HepG2 (cell line): ENCODE measurements around the gene ADGRF1.

Experiments used
- CEBPZ ChIP-seq: IDR thresholded peaks from 2 replicates; pipeline ENCODE4 v1.6.1; 2012; ENCODE audit warnings: low read length, improper control_type of control experiment
- CHD2 ChIP-seq: IDR thresholded peaks from 2 replicates; pipeline ENCODE4 v1.6.1; 2011; ENCODE audit warnings: low read depth, low read length, improper control_type of control experiment
- JUNB ChIP-seq: sonication (generic); formaldehyde crosslinking; IDR thresholded peaks from 2 replicates; pipeline ENCODE4 v1.8.0; 2022; ENCODE audit warnings: missing genetic modification reagents, mild to moderate bottlenecking, borderline replicate concordance
- MAFF ChIP-seq: IDR thresholded peaks from 2 replicates; pipeline ENCODE4 v1.6.1; 2011; ENCODE audit warnings: low read depth, low read length, improper control_type of control experiment
- MAX ChIP-seq: IDR thresholded peaks from 2 replicates; pipeline ENCODE4 v1.6.1; 2012; ENCODE audit warnings: inconsistent platforms
- NFYB ChIP-seq: sonication (generic); formaldehyde crosslinking; IDR thresholded peaks from 2 replicates; pipeline ENCODE4 v1.4.0; 2020; ENCODE audit warnings: missing genetic modification reagents
- POLR2AphosphoS2 ChIP-seq: IDR thresholded peaks from 2 replicates; pipeline ENCODE4 v1.6.1; 2011; ENCODE audit warnings: low read depth, low read length, improper control_type of control experiment
- RXRA ChIP-seq: sonication (generic); formaldehyde crosslinking; IDR thresholded peaks from 2 replicates; pipeline ENCODE4 v1.5.1; 2020; ENCODE audit warnings: missing genetic modification reagents
- ZBTB21 ChIP-seq: sonication (generic); formaldehyde crosslinking; IDR thresholded peaks from 2 replicates; pipeline ENCODE4 v1.4.0; 2020; ENCODE audit warnings: missing genetic modification reagents
- ZNF407 ChIP-seq: sonication (generic); formaldehyde crosslinking; IDR thresholded peaks from one replicate; pipeline ENCODE4 v1.5.1; 2020; ENCODE audit warnings: mild to moderate bottlenecking, missing genetic modification reagents; ENCODE audit errors: not compliant biosample characterization
- ZNF678 ChIP-seq: sonication (generic); formaldehyde crosslinking; IDR thresholded peaks from 2 replicates; pipeline ENCODE4 v1.4.0; 2020; ENCODE audit warnings: mild to moderate bottlenecking, missing genetic modification reagents
- TF ChIP-seq, protein P1 (sequence below): IDR thresholded peaks from 2 replicates; pipeline ENCODE4 v1.6.1; 2016; ENCODE audit warnings: mild to moderate bottlenecking, missing biosample characterization, missing genetic modification reagents
- TF ChIP-seq, protein P2 (sequence below): sonication (generic); formaldehyde crosslinking; IDR thresholded peaks from 2 replicates; pipeline ENCODE4 v1.5.0; 2020; ENCODE audit warnings: mild to moderate bottlenecking, missing genetic modification reagents, moderate library complexity

- TF ChIP-seq CEBPZ = no peak
- no peak for TF ChIP-seq JUNB
- no peak for TF ChIP-seq CHD2
- TF ChIP-seq, protein P1, sequence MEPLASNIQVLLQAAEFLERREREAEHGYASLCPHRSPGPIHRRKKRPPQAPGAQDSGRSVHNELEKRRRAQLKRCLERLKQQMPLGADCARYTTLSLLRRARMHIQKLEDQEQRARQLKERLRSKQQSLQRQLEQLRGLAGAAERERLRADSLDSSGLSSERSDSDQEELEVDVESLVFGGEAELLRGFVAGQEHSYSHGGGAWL = no peak
- TF ChIP-seq, protein P2, sequence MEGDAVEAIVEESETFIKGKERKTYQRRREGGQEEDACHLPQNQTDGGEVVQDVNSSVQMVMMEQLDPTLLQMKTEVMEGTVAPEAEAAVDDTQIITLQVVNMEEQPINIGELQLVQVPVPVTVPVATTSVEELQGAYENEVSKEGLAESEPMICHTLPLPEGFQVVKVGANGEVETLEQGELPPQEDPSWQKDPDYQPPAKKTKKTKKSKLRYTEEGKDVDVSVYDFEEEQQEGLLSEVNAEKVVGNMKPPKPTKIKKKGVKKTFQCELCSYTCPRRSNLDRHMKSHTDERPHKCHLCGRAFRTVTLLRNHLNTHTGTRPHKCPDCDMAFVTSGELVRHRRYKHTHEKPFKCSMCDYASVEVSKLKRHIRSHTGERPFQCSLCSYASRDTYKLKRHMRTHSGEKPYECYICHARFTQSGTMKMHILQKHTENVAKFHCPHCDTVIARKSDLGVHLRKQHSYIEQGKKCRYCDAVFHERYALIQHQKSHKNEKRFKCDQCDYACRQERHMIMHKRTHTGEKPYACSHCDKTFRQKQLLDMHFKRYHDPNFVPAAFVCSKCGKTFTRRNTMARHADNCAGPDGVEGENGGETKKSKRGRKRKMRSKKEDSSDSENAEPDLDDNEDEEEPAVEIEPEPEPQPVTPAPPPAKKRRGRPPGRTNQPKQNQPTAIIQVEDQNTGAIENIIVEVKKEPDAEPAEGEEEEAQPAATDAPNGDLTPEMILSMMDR (CRISPR knock-in tag) = no peak
- no peak for TF ChIP-seq ZNF407 (CRISPR knock-in tag)
- TF ChIP-seq MAFF = no peak
- TF ChIP-seq RXRA (CRISPR knock-in tag) = no peak
- TF ChIP-seq ZNF678 (CRISPR knock-in tag) = no peak
- TF ChIP-seq NFYB = no peak
- TF ChIP-seq MAX = no peak
- TF ChIP-seq POLR2AphosphoS2 = no peak
- no peak for TF ChIP-seq ZBTB21 (CRISPR knock-in tag)
Observed at GRCh38 chr6:47086051-47086770, 44.1 kb upstream of the ADGRF1 start.
